AG04449 (cell line): ENCODE measurements around the gene POLA1.

ENCODE experiments used
- CTCF ChIA-PET: fragments of 350-600 bp; formaldehyde crosslinking; extraction: SDS; loops from one replicate; lab custom pipeline; 2021; ENCODE audit warnings: antibody characterized with exemption; lab: Yijun Ruan, JAX
- POLR2A ChIA-PET: fragments of 400-600, 350-600 bp; formaldehyde crosslinking; extraction: SDS; loops from one replicate; lab custom pipeline; 2020; ENCODE audit warnings: antibody characterized with exemption, inconsistent platforms; lab: Yijun Ruan, JAX
- DNase-seq: peaks from one replicate; pipeline ENCODE4 v3.0.0-alpha.2; 2010; ENCODE audit warnings: low read depth, low spot score
- H3K4me3 ChIP-seq: 2 replicates; pipeline ENCODE4 v1.5.1; 2011; ENCODE audit warnings: low read depth, mild to moderate bottlenecking, control low read depth, low read length
- TF ChIP-seq, protein P1 (sequence below): IDR thresholded peaks from one replicate; pipeline ENCODE4 v1.5.1; 2011; ENCODE audit warnings: mild to moderate bottlenecking, moderate library complexity, low read length, control low read depth, inconsistent platforms; ENCODE audit not compliant: insufficient read depth; ENCODE audit errors: missing control alignments

POLA1 gene

DNA sequence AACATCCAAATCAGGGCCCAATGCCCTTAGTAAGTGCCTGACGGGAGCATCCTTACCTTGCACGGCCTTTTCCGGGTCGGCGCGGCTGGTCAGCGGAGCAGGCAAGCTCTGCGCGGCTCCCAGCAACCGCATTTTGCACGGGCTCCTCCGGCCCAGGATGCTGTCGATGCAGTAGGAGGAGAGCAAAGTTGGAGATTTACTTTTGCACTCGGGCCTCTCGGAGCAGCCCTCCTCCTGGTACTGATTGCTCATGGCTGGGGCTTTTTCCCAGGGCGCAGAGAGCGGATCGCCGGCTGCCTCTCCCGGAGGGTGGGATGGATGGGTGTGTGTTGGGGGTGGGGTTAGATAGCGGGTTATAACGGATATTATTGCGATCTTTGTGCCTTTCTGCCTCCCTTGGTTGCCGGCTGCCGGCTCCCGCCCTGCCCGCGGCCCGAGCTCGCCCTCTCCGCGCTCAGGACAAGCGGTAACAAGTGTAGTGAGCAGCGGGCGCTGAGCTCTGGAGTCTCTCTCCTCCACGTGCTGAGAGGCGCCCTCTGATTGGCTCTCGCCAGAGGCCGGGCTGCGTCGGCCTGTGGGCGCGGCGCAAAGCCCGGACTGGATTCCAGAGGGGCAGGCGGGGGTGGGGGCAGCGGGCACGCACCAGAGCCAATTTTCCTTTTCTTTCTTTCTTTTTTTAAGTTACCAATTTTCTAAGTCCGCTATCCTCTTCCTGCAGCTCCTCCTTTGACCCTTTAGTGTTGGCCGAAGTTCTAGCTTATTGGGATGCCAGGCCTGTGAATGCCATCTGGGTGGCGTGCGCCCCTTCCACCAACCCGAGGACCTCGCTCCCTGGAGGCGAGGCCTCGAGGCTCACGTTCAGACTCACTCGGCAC, 322.0 kb downstream of the POLA1 start, which contains the start of gene ARX:
TSS of gene ARX (minus strand) at position 480 of the 875 bp plus-strand sequence. CDS start at position 252, 228 bp downstream.
- ChIA-PET CTCF (no interaction called here), POLR2A (no interaction called here)
- H3K4me3 ChIP-seq, result no peak within 1 kb of the TSS
- DNase-seq, result no peak
- TF ChIP-seq, protein P1, sequence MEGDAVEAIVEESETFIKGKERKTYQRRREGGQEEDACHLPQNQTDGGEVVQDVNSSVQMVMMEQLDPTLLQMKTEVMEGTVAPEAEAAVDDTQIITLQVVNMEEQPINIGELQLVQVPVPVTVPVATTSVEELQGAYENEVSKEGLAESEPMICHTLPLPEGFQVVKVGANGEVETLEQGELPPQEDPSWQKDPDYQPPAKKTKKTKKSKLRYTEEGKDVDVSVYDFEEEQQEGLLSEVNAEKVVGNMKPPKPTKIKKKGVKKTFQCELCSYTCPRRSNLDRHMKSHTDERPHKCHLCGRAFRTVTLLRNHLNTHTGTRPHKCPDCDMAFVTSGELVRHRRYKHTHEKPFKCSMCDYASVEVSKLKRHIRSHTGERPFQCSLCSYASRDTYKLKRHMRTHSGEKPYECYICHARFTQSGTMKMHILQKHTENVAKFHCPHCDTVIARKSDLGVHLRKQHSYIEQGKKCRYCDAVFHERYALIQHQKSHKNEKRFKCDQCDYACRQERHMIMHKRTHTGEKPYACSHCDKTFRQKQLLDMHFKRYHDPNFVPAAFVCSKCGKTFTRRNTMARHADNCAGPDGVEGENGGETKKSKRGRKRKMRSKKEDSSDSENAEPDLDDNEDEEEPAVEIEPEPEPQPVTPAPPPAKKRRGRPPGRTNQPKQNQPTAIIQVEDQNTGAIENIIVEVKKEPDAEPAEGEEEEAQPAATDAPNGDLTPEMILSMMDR, result no peak

DNA sequence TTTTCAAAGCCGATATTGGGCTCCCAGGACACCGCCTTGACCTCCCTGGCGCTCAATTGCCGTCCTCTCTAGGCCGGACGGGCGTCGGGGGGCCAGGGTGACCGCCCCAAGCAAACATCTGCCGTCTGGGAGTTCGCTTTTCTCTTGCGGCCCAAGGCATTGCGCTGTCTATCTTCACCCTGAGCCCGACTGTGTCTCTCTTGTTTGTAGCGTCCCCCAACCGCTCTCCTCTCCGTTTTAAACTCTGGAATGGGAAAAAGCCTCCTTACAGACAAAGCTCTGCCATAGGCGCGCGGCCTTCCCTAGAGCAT, 322.6 kb downstream of the POLA1 start:
- ChIA-PET CTCF (no interaction called here), POLR2A (no interaction called here)
- TF ChIP-seq, protein P1, result no peak
- H3K4me3 ChIP-seq, result no peak overlapping the region
- no peak for DNase-seq

DNA sequence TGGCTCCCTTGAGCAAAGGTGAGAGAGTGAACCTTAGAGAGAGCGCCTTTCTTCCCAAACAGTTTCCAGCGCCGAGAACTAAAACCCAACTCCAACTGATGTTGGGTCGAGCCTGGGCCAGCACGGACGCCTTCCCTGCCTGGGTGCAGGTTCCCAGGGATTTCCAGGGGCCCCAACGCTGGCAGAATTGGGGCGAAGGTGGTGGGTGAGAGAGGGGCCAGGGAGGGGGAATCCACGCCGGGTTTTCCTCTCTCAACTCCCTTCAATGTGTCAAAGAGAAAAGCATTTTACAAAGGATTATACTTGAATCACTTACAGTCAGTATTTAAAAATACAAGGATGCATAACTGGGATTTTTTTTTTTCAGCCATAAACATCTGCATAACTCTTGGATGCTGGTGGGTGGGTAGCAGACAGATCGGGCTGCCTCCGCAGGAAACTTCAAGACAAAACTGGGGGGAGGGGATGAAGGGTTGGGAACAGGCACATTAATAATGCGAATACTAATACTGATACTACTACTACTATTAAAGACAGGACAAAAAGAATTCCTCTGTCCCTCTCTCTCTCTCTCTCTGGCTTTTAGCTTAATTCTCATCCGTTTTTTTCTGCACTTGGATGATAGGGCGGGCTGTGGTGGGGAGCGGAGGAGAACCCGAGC, 323.4 kb downstream of the POLA1 start:
- no peak overlapping the region for H3K4me3 ChIP-seq
- no peak for DNase-seq
- TF ChIP-seq, protein P1, result no peak
- POLR2A ChIA-PET, result no interaction called here
- CTCF ChIA-PET, result no interaction called here

DNA sequence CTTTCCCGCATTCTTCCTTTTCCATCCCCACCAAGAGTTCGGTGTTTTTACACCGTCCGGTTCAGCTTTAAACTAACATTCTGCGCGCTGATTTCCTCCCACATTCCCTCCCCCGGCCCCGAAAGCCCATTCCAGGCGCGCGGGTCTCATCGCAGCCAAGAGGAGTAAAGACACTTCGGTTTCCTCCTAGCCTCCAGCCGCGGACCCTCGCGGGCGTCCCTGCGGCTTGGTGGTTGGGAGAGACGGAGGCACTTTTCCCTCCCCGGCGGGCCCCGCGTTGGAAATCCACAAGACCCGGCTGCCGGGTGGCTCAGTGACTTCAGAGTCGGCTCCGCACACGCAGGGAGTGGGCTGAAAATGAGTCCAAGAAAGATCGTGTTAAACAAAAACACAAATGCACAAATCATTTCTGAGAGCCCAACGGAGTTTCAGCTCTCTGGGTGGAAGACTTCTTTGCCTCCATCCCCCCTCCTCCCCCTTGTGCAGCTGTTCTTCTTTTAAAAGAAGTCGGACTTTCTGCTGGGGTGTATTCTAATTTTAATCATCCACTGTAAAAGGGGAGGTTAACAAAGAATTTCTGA, 324.0 kb downstream of the POLA1 start:
- POLR2A ChIA-PET, result no interaction called here
- CTCF ChIA-PET, result no interaction called here
- no peak for DNase-seq
- H3K4me3 ChIP-seq, result no peak overlapping the region
- TF ChIP-seq, protein P1, result no peak

DNA sequence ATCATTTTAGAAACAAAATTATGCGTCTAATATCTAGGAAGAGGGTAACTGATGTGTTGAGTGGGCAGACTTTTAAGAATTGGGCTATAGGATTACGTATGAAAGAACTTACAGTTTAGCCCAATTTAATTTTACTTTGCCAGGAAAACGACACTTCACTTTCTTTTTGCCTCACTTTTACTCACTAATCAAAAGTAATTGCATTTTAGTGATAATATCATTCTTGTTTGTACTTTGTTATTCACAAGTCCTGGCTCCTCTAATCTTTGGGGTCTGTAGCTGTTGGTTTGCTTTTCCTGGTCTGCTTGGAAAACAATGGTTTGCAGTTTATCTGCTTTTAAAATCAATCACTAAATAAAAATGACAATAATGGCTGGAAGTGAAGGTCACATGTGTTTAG, 325.0 kb downstream of the POLA1 start:
- H3K4me3 ChIP-seq, result no peak overlapping the region
- DNase-seq, result no peak
- TF ChIP-seq, protein P1, result no peak
- ChIA-PET POLR2A (no interaction called here), CTCF (no interaction called here)
